ENCODE measurements around the gene LLGL1.

- TF ChIP-seq CTCF (IDR thresholded peaks at IDR 0.05) (no peak), POLR2AphosphoS5 (IDR thresholded peaks at IDR 0.05) (no peak)
Measured at GRCh38 chr17:18240449-18240848, 15.0 kb downstream of the LLGL1 start.

All from prostate gland (tissue), 2 donors.